Measurements from ENCODE around the gene TIMP2.

GRCh38 chr17:78834571-78834970 is 90.6 kb downstream of the TIMP2 start:
- TF ChIP-seq CEBPB (IDR thresholded peaks at IDR 0.05) (no peak), CHD2 (IDR thresholded peaks at IDR 0.05; ENCODE audit: low read length, partially characterized antibody) (no peak), CTCF (IDR thresholded peaks at IDR 0.05) (no peak), RNF2 (IDR thresholded peaks at IDR 0.05; ENCODE audit: borderline replicate concordance, low read depth) (no peak), POLR2A (IDR thresholded peaks at IDR 0.05; ENCODE audit: low read length) (no peak), RARB (CRISPR knock-in tag; IDR thresholded peaks at IDR 0.05) (no peak), FOSL2 (IDR thresholded peaks at IDR 0.05) (no peak), FOSL2 (CRISPR knock-in tag; IDR thresholded peaks at IDR 0.05) (no peak), EP300 (IDR thresholded peaks at IDR 0.05) (no peak), RAD21 (conservative IDR thresholded peaks at IDR 0.05 in 1 of 2, IDR thresholded peaks at IDR 0.05 in 1 of 2) (no peak), RCOR1 (IDR thresholded peaks at IDR 0.05; ENCODE audit: low read depth, low read length) (no peak), ELK1 (IDR thresholded peaks at IDR 0.05; ENCODE audit: low read depth, low read length) (no peak), MAFK (IDR thresholded peaks at IDR 0.05; ENCODE audit: partially characterized antibody) (no peak), JUN (IDR thresholded peaks at IDR 0.05) (no peak)
